K562 (cell line): ENCODE results near the gene VPS33A. TPM values are rescaled to one million over a fixed set of nuclear protein-coding genes. Genes with fewer than 3 reads are reported as not detected.

Experiments
- BRF1 ChIP-seq: IDR thresholded peaks from 3 replicates; pipeline ENCODE4 v1.6.1; 2011; ENCODE audit warnings: borderline replicate concordance, mild to moderate bottlenecking; ENCODE audit not compliant: insufficient read length; ENCODE audit errors: extremely low read depth
- CBX5 ChIP-seq: IDR thresholded peaks from 2 replicates; pipeline ENCODE4 v1.6.1; 2014; ENCODE audit warnings: low read depth, borderline replicate concordance
- GTF2A2 ChIP-seq: IDR thresholded peaks from 2 replicates; pipeline ENCODE4 v1.6.1; 2016; ENCODE audit warnings: mild to moderate bottlenecking, missing genetic modification characterization, missing compliant biosample characterization
- KDM1A ChIP-seq, 2 experiments: fragments of 450-650 bp; IDR thresholded peaks; 2 replicates each; pipeline ENCODE4 v1.6.1; 2016; ENCODE audit warnings: mild to moderate bottlenecking in 2 of 2
- KDM5B ChIP-seq: fragments of 200-600 bp; sonication (generic); IDR thresholded peaks from 2 replicates; pipeline ENCODE4 v1.6.1; 2012; ENCODE audit warnings: low read depth, mild to moderate bottlenecking, moderate library complexity, low read length, control low read depth, inconsistent platforms; ENCODE audit not compliant: insufficient replicate concordance
- KHSRP ChIP-seq: fragments of 450-650 bp; IDR thresholded peaks from 2 replicates; pipeline ENCODE4 v1.6.1; 2017
- KLF6 ChIP-seq: fragments of 250-450 bp; sonication (Bioruptor Pico); IDR thresholded peaks from 2 replicates; pipeline ENCODE4 v1.4.0; 2020; ENCODE audit warnings: mild to moderate bottlenecking, moderate library complexity, borderline replicate concordance
- LEF1 ChIP-seq: fragments of 450-650 bp; IDR thresholded peaks from 2 replicates; pipeline ENCODE4 v1.6.1; 2016; ENCODE audit warnings: mild to moderate bottlenecking
- MEIS2 ChIP-seq: fragments of 450-650 bp; IDR thresholded peaks from 2 replicates; pipeline ENCODE4 v1.6.1; 2014; ENCODE audit warnings: mild to moderate bottlenecking; ENCODE audit not compliant: partially characterized antibody
- NCOA4 ChIP-seq: fragments of 450-650 bp; IDR thresholded peaks from 2 replicates; pipeline ENCODE4 v1.6.1; 2018; ENCODE audit warnings: mild to moderate bottlenecking; ENCODE audit not compliant: partially characterized antibody
- NEUROD1 ChIP-seq: fragments of 150-350 bp; IDR thresholded peaks from 2 replicates; pipeline ENCODE4 v1.6.1; 2014; ENCODE audit warnings: borderline replicate concordance, low read length, low read depth; ENCODE audit not compliant: partially characterized antibody
- NFYB ChIP-seq: IDR thresholded peaks from 2 replicates; pipeline ENCODE4 v1.6.1; 2011; ENCODE audit warnings: mild to moderate bottlenecking, moderate library complexity; ENCODE audit not compliant: insufficient read length; ENCODE audit errors: extremely low read depth
- NR2F6 ChIP-seq: fragments of 450-650 bp; formaldehyde crosslinking; IDR thresholded peaks from 2 replicates; pipeline ENCODE4 v1.4.0; 2020; ENCODE audit warnings: mild to moderate bottlenecking
- POLR2G ChIP-seq: fragments of 200-400 bp; formaldehyde crosslinking; IDR thresholded peaks from 2 replicates; pipeline ENCODE4 v1.6.1; 2017; ENCODE audit warnings: low read depth, mild to moderate bottlenecking, antibody characterized with exemption, low read length, moderate library complexity
- PTBP1 ChIP-seq: fragments of 200-400 bp; formaldehyde crosslinking; IDR thresholded peaks from 2 replicates; pipeline ENCODE4 v1.6.1; 2017; ENCODE audit warnings: low read depth, low read length
- SMARCA5 ChIP-seq: fragments of 450-650 bp; IDR thresholded peaks from 2 replicates; pipeline ENCODE4 v1.6.1; 2016
- SRSF1 ChIP-seq: fragments of 200-400 bp; formaldehyde crosslinking; IDR thresholded peaks from 2 replicates; pipeline ENCODE4 v1.6.1; 2017; ENCODE audit warnings: mild to moderate bottlenecking, low read depth, low read length, moderate library complexity
- ZNF324 ChIP-seq: fragments of 250-450 bp; sonication (Bioruptor Pico); IDR thresholded peaks from 2 replicates; pipeline ENCODE4 v1.4.0; 2020; ENCODE audit warnings: mild to moderate bottlenecking
- ZNF584 ChIP-seq: fragments of 200-800 bp; sonication (Bioruptor generic); IDR thresholded peaks from 2 replicates; pipeline ENCODE4 v1.6.1; 2016; ENCODE audit warnings: low read depth, mild to moderate bottlenecking, missing genetic modification characterization, missing compliant biosample characterization
- polyA plus RNA-seq, 8 experiments: library from polyadenylated mRNA; depleted of rRNA in 4 of 8; stranded (reverse) in 5 of 8; unstranded in 3 of 8; fragments of >200 nt; fragmentation: Nextera tagmentation in 2 of 8; fragmentation: Illumina TruSeq in 1 of 8; extraction: Ambion mirVana in 2 of 8; extraction: Trizol in 1 of 8; gene quantifications; 2 replicates each; pipeline versions ENCODE4 v1.2.1 to v1.2.3, GENCODE V29; 2011 to 2014; ENCODE audit warnings: inconsistent platforms in 1 of 8, missing spikeins in 1 of 8
- total RNA-seq, 7 experiments: library from RNA; depleted of rRNA in 6 of 7; stranded (reverse); fragments of >200 nt in 6 of 7; fragmentation: Illumina TruSeq in 2 of 7; extraction: Trizol in 2 of 7; gene quantifications; 2 replicates each; pipeline versions ENCODE4 v1.2.1 to v1.2.3, GENCODE V29; 2011 to 2021; ENCODE audit warnings: low replicate concordance in 1 of 7
- TF ChIP-seq, protein P1 (sequence below): sonication (generic); formaldehyde crosslinking; IDR thresholded peaks from 2 replicates; pipeline ENCODE4 v1.8.1; 2023; ENCODE audit warnings: mild to moderate bottlenecking, missing genetic modification reagents
- TF ChIP-seq, protein P2 (sequence below): sonication (generic); formaldehyde crosslinking; IDR thresholded peaks from 2 replicates; pipeline ENCODE4 v1.8.1; 2023; ENCODE audit warnings: missing genetic modification reagents, mild to moderate bottlenecking, borderline replicate concordance
- TF ChIP-seq, protein P3 (sequence below): IDR thresholded peaks from 3 replicates; pipeline ENCODE4 v1.6.1; 2011; ENCODE audit warnings: borderline replicate concordance, mild to moderate bottlenecking; ENCODE audit not compliant: insufficient read length, insufficient read depth

Gene VPS33A
- total and polyA plus RNA-seq, 9 of the 15 experiments (the other 6 are each of a cell fraction or from before 2014, with no cell fraction given) = 10.6 to 34.3 (median 25.3) TPM

DNA sequence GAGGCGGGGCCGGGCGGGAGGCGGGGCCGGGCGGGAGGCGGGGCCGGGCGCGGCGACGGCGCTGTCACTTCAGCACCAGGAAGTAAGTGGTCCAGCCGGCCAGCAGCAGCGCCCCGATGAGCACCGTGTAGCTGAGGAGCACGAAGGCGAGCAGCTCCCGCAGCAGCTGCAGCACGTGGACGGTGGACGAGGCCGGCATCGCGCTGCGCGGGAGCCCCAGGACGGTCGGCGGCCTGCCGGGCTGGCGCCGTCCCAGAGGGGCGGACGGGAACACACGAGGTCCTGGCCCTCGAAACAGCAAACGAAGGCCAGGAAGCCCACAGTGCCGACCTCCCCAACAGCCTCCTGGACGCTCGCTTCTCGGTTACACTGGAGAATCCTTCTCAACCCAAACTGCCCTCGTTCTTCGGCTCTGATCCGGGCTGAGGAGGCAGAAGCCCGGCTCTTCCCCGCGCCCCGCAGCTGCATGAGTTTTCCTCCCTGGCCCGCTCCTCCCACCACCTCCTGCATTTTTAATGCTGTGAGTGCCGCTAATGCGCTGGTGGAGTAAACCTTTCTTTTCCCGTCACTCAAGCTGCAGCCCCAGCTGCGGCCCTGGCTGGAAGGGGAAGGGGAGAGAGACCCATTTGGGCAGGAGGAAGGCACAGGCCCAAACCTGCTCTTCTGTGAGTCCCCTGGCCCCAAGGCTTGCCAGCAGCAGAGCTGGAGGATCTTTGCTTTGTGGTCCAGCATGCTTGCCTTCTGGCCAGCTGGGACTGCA is 39.7 kb downstream of the VPS33A start (continued):
- TF ChIP-seq, protein P1, sequence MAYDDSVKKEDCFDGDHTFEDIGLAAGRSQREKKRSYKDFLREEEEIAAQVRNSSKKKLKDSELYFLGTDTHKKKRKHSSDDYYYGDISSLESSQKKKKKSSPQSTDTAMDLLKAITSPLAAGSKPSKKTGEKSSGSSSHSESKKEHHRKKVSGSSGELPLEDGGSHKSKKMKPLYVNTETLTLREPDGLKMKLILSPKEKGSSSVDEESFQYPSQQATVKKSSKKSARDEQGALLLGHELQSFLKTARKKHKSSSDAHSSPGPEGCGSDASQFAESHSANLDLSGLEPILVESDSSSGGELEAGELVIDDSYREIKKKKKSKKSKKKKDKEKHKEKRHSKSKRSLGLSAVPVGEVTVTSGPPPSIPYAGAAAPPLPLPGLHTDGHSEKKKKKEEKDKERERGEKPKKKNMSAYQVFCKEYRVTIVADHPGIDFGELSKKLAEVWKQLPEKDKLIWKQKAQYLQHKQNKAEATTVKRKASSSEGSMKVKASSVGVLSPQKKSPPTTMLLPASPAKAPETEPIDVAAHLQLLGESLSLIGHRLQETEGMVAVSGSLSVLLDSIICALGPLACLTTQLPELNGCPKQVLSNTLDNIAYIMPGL (CRISPR knock-in tag) = peak; percentile 94
- TF ChIP-seq CBX5 (no peak), KHSRP (no peak), KLF6 (CRISPR knock-in tag) (no peak), POLR2G (no peak), ZNF584 (CRISPR knock-in tag) (no peak), PTBP1 (no peak), SMARCA5 (no peak), NCOA4 (no peak), MEIS2 (no peak), LEF1 (no peak), BRF1 (no peak), NFYB (no peak), NR2F6 (no peak), GTF2A2 (tag) (no peak), SRSF1 (no peak), ZNF324 (CRISPR knock-in tag) (no peak), KDM5B (no peak), KDM1A (IDR thresholded peaks at IDR 0.05) (no peak), NEUROD1 (no peak)
- TF ChIP-seq, protein P2, sequence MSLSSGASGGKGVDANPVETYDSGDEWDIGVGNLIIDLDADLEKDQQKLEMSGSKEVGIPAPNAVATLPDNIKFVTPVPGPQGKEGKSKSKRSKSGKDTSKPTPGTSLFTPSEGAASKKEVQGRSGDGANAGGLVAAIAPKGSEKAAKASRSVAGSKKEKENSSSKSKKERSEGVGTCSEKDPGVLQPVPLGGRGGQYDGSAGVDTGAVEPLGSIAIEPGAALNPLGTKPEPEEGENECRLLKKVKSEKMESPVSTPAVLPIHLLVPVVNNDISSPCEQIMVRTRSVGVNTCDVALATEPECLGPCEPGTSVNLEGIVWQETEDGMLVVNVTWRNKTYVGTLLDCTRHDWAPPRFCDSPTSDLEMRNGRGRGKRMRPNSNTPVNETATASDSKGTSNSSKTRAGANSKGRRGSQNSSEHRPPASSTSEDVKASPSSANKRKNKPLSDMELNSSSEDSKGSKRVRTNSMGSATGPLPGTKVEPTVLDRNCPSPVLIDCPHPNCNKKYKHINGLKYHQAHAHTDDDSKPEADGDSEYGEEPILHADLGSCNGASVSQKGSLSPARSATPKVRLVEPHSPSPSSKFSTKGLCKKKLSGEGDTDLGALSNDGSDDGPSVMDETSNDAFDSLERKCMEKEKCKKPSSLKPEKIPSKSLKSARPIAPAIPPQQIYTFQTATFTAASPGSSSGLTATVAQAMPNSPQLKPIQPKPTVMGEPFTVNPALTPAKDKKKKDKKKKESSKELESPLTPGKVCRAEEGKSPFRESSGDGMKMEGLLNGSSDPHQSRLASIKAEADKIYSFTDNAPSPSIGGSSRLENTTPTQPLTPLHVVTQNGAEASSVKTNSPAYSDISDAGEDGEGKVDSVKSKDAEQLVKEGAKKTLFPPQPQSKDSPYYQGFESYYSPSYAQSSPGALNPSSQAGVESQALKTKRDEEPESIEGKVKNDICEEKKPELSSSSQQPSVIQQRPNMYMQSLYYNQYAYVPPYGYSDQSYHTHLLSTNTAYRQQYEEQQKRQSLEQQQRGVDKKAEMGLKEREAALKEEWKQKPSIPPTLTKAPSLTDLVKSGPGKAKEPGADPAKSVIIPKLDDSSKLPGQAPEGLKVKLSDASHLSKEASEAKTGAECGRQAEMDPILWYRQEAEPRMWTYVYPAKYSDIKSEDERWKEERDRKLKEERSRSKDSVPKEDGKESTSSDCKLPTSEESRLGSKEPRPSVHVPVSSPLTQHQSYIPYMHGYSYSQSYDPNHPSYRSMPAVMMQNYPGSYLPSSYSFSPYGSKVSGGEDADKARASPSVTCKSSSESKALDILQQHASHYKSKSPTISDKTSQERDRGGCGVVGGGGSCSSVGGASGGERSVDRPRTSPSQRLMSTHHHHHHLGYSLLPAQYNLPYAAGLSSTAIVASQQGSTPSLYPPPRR (CRISPR knock-in tag) = 0 out of 2 replicates have a peak, but pooled peaks have one; percentile 82
- TF ChIP-seq, protein P3, sequence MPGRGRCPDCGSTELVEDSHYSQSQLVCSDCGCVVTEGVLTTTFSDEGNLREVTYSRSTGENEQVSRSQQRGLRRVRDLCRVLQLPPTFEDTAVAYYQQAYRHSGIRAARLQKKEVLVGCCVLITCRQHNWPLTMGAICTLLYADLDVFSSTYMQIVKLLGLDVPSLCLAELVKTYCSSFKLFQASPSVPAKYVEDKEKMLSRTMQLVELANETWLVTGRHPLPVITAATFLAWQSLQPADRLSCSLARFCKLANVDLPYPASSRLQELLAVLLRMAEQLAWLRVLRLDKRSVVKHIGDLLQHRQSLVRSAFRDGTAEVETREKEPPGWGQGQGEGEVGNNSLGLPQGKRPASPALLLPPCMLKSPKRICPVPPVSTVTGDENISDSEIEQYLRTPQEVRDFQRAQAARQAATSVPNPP = no peak
